ENCODE results near the gene SNAP47.
"Not testable (repeated sequence)": the region's sequence is repeated elsewhere in the genome, so short reads cannot be mapped to it uniquely, and the experiment has no call there.

Gene SNAP47, protein sequence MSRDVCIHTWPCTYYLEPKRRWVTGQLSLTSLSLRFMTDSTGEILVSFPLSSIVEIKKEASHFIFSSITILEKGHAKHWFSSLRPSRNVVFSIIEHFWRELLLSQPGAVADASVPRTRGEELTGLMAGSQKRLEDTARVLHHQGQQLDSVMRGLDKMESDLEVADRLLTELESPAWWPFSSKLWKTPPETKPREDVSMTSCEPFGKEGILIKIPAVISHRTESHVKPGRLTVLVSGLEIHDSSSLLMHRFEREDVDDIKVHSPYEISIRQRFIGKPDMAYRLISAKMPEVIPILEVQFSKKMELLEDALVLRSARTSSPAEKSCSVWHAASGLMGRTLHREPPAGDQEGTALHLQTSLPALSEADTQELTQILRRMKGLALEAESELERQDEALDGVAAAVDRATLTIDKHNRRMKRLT

GRCh38 chr1:227734856-227735538, at the start of gene SNAP47, which contains the start of gene JMJD4:
Gene SNAP47 (plus strand): TSS chr1:227735435. CDS start chr1:227747737, 12,302 bp downstream.
Gene JMJD4 (minus strand): TSS chr1:227735302. CDS start chr1:227735273, 29 bp downstream.
- DNase-seq (ENCODE audit: low read depth, low spot score) = peak; percentile 63

DNA sequence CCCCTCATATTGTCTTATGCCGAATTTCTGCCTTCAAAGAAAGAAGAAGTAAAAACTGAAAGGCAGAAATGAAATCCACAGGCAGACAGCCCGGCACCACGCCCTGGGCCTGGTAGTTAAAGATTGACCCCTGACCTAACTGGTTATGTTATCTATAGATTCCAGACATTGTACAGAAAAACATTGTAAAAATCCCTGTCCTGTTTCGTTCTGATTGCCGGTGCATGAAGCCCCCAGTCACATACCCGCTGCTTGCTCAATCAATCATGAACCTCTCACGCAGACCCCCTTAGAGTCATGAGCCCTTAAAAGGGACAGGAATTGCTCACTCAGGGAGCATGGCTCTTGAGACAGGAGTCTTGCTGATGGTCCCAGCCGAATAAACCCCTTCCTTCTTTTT, 49.4 kb upstream of the SNAP47 start:
- no peak for DNase-seq (ENCODE audit: low read depth, low spot score)

DNA sequence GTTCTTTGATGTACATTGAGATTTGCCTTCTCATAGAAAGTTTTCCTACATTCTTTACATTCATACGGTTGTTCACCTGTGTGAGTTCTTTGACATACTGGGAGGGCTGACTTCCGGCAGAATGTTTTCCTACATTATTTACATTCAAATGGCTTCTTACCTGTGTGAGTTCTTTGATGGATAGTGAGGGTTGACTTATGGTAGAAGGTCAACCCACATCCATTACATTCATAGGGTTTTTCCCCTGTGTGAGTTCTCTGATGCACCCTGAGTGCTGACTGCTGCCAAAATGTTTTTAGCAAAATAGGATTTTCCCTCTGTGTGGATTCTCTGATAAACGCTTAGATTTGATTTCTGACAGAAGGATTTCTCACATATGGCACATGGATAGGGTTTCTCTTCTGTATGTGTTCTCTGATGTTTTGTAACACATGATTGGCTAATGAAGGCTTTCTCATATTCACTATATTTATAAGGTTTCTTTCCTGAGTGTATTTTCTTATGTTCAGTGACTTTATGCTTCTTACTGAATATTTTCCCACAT, 37.8 kb upstream of the SNAP47 start:
- DNase-seq (ENCODE audit: low read depth, low spot score) = no peak

- not testable (repeated sequence) for DNase-seq (ENCODE audit: low read depth, low spot score)
Observed at GRCh38 chr1:227701631-227702030, 33.6 kb upstream of the SNAP47 start.

DNA sequence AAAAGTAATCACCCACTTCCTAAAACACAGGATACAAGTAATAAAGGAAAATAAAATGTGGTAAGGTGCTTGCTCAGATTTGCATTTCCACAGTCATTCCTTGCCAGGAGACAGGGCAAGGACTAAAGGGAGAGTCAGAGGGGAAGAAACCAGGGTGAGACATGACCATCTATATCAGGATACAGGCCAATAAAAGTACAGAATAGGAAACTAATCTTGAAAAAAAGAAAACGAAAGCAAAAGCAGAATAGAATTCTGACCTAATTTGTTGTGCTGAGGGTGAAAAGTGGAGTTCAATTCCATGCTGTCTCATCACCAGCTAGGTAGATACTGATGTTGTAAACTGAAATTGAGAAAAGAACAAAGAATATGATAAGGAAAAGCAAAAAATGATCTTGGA, 27.4 kb upstream of the SNAP47 start:
- no peak for DNase-seq (ENCODE audit: low read depth, low spot score)

GRCh38 chr1:227709451-227709850, 25.8 kb upstream of the SNAP47 start:
- no peak for DNase-seq (ENCODE audit: low read depth, low spot score)

DNA sequence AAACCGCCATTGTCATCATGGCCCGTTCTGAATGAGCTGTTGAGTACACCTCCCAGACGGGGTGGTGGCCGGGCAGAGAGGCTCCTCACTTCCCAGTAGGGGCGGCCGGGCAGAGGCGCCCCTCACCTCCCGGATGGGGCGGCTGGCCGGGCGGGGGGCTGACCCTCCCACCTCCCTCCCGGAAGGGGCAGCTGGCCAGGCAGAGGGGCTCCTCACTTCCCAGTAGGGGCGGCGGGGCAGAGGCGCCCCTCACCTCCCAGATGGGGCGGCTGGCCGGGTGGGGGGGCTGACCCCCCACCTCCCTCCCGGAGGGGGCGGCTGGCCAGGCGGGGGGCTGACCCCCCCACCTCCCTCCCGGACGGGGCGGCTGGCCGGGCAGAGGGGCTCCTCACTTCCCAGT, 24.8 kb upstream of the SNAP47 start:
- DNase-seq (ENCODE audit: low read depth, low spot score) = not testable (repeated sequence)

- DNase-seq (ENCODE audit: low read depth, low spot score) = no peak
Observed at GRCh38 chr1:227712648-227713047, 22.6 kb upstream of the SNAP47 start.

DNA sequence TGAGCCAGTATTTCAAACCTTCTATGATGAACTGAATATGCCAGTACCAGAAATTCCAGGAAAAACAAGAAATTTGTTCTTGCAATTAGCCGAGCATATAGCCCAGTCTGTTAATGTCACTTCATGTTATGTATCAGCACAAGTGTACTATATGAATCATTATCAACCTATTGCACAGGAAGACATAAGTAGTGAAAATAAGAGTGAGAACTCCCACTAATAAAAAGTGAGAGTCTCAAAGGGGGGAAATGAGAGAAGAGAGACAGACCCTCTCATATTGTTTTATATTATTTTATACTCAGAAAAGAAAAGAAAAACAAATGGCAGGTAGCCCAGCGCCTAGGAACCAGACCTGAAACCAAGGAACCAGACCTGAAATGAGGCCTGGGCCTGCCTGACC, 16.3 kb upstream of the SNAP47 start:
- DNase-seq (ENCODE audit: low read depth, low spot score) = no peak

DNA sequence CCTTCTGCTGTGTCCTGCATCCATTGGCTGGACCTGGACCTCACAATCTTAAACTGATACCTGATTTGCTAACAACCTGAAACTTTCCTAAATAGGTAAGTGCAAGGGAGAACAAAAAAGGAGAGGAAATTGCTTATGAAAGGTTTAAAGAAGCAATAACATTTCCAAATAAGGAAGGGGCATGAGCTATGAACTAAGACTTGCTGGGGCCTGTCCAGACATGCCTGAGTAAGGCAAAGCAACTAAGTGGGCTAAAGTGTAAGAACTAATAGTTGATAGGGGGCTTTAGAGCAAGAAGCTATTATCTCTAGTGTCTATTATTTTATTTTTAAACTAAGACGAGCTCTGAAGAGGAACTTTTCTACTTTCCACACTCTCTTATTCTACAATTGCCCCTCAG, 11.8 kb upstream of the SNAP47 start:
- DNase-seq (ENCODE audit: low read depth, low spot score) = no peak

DNA sequence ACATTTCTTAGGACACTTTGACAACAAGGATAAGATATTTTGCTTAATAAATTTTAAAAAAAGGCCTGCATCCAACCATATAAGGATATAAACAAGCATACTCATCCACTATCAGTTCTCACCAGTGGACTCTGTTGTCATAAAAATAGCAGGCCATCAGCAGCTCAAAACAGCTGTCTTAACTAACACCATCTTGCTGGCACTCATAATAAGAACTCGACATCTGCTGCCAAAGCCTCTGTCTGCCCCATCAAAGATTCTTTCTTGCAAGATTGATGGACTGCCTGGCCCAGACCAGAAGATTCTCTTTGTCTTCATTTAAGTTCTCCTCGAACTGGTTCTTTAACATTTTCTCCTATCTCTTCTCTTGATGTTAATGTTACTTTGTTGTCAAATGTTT, 10.2 kb upstream of the SNAP47 start:
- no peak for DNase-seq (ENCODE audit: low read depth, low spot score)

GRCh38 chr1:227726318-227726717, 8.9 kb upstream of the SNAP47 start:
- DNase-seq (ENCODE audit: low read depth, low spot score) = no peak

DNA sequence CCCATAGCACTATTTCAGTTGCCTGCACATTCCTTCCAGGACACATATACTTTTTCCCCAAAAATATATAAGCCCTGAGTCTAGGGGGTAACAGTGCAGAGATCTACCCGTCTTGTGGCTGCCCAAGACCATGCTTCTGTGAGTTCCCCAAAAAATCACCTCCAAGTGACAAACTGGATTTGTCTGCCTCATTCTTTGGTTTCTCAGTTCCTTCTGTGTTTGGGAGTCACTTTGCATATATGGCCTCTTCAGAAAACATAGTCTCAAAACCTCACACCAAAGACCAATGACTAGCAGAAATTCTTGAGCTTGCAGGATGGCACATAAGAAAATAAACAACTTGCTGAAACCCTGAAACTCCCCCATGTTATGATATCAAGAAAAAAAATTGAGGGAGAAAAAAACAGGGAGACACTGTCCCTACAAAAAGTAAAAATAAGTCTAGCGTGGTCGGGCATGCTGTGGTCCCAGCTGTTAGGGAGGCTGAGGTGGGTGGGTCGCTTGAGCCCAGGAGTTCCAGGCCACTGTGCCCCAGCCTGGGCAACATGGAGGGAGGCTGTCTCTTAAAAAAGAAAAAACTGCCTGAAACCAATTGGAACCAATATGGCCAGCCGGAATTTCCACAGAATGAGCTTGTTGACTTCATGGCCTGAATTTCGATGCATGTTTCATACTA, 8.2 kb upstream of the SNAP47 start:
- DNase-seq (ENCODE audit: low read depth, low spot score) = no peak

DNA sequence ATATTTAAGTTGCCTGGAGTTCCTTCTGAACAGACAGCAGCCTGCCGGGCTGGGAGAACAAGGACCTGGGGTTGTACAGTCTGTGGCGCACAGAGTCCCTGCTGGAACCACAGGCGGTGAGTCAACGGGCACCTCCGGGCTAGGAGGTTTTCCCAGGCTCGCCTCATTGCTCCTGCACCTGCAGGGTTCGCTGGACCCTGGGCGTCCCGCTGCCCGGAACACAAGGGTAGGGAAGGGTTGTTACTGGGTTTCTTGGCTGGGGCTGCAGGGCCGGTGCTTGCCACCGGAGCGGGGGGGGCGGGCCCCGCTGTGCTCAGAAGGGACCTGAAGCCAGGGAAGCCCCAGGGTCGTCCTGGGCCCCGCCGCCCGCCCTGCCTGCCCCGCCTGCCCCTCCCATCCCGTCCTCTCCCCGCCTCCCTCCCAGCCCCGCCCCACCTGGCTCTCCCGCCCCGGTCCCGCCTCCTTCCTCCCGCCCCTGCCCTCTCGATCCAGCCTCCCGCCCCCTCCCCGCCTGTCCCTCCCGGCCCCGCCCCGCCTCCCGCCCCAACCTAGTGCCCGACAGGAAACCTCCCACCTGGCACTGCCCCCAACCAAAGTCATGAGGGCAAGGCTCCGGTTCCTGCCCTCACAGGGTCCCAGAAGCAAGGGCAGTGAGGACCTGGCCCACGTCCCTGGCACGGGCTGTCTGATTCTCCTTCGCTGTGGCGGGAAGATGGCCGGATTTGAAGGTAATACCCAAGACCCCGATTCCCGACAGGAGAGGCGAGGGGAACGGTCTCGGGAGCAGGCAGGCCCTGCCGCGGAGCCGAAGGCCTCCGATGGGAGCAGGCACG, 7.0 kb upstream of the SNAP47 start:
- DNase-seq (ENCODE audit: low read depth, low spot score) = no peak

DNA sequence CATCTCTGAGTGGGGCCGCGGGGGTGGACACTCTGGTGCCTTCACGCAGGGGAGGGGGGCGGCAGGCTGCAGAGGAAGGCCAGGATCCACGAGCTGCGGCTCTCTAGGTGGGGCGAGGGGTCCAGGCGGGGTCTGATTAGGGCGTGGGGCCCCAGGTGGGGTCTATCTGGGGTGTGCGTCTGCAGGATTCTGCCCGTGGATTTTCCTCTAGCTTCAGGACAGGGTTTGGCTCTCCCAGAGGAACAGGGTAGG, 6.4 kb upstream of the SNAP47 start:
- no peak for DNase-seq (ENCODE audit: low read depth, low spot score)

- DNase-seq (ENCODE audit: low read depth, low spot score) = no peak
Observed at GRCh38 chr1:227729144-227729880, 5.9 kb upstream of the SNAP47 start.

DNA sequence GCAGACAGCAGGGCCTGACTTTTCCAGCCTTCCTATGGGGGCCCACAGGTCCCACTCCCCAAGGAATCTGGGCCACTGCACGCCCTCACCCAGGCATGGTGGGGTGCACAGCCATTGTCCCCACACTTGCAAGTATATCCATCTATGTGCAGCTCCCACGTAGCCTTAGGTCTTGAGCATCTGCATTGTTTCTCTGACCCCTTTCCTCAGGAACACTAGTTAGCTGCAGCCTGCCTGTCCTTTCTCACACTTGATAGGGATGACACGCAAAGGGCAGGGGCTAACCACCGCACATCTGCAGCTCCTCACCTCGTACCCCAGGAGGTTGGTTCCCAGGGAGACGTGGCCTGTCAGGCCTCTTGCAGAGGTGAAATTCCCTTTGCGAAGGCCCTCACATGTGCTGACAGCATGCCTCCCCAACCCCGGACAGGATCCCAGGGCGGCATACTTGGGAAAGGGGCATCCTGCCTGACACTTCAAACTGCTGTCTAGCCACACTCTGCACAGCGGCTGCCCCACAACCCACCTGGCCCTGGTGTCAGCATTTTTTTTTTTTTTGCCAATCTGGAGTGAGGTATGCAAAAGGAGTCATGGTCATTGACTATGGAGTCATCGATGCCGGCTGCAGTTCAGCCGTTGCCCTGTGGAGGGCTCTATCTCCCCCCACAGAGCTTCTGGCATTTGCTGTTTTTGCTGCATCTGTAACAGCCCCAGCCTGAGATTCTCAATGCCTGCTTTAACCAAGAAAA, 5.2 kb upstream of the SNAP47 start:
- no peak for DNase-seq (ENCODE audit: low read depth, low spot score)

GRCh38 chr1:227730630-227731151, 4.5 kb upstream of the SNAP47 start:
- no peak for DNase-seq (ENCODE audit: low read depth, low spot score)

DNA sequence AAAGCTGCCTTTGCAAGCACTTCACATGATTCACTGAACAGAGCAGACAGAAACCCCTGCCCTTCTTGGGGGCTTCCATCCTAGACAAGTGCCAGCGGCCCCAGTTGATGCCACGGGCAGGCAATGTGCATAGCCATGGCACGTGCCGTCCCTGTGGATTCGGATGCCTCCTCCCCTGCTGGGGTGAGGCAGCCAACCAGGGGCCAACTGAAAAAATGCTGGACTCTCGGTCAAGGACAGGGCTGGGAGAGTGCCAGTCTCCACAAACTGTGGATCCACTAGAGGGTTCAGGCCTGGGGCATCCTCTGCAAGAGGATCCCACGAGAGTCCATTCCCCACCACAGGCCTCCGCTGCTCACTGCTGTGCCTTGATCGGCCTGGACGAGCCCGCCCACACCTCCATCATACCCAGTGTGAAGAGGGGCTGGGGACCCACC, 4.0 kb upstream of the SNAP47 start:
- DNase-seq (ENCODE audit: low read depth, low spot score) = no peak
